Fibroblast of pulmonary artery (primary cell): ENCODE results near the gene ANKRD52.

Experiments used
- DNase-seq: peaks from one replicate; pipeline ENCODE4 v3.0.0-alpha.2; 2010; ENCODE audit warnings: low read depth
- H3K4me3 ChIP-seq: replicated peaks from 2 replicates; pipeline ENCODE4 v1.5.1; 2011; ENCODE audit warnings: low read depth, mild to moderate bottlenecking, control low read depth, low read length, moderate library complexity
- CTCF ChIP-seq: IDR thresholded peaks from 2 replicates; pipeline ENCODE4 v1.5.1; 2011; ENCODE audit warnings: mild to moderate bottlenecking, control low read depth, low read length, inconsistent platforms; ENCODE audit errors: missing control alignments

The ANKRD52 gene

GRCh38 chr12:56222531-56222895, 35.7 kb downstream of the ANKRD52 start:
- no peak for DNase-seq
- peak overlapping the region; percentile 92 for H3K4me3 ChIP-seq
- TF ChIP-seq CTCF, result no peak

GRCh38 chr12:56221757-56222530, 36.2 kb downstream of the ANKRD52 start, which contains the start of gene RNF41:
TSS of gene RNF41 (minus strand) at chr12:56221922. CDS start at chr12:56214047, 7,875 bp downstream.
- peak within 1 kb of the TSS; percentile 92 for H3K4me3 ChIP-seq
- DNase-seq, result peak; percentile 99
- no peak for TF ChIP-seq CTCF

- peak overlapping the region; percentile 92 for H3K4me3 ChIP-seq
- TF ChIP-seq CTCF, result no peak
- peak; percentile 85 for DNase-seq
Measured at GRCh38 chr12:56221232-56221756, 36.9 kb downstream of the ANKRD52 start.

- TF ChIP-seq CTCF, result no peak
- DNase-seq, result peak; percentile 72
- H3K4me3 ChIP-seq, result peak overlapping the region; percentile 92
Measured at GRCh38 chr12:56220611-56221231, 37.5 kb downstream of the ANKRD52 start.

GRCh38 chr12:56219840-56220239, 38.3 kb downstream of the ANKRD52 start:
- H3K4me3 ChIP-seq, result no peak overlapping the region
- DNase-seq, result no peak
- no peak for TF ChIP-seq CTCF

- no peak for DNase-seq
- no peak for TF ChIP-seq CTCF
- no peak overlapping the region for H3K4me3 ChIP-seq
Measured at GRCh38 chr12:56216461-56216860, 41.7 kb downstream of the ANKRD52 start.
